Left hindlimb (tissue), 1 donor: ENCODE data around the gene PSMB10.

Experiments used
- DNase-seq: peaks from one replicate; pipeline ENCODE4 v3.0.0-alpha.2; 2018

The PSMB10 gene

DNA sequence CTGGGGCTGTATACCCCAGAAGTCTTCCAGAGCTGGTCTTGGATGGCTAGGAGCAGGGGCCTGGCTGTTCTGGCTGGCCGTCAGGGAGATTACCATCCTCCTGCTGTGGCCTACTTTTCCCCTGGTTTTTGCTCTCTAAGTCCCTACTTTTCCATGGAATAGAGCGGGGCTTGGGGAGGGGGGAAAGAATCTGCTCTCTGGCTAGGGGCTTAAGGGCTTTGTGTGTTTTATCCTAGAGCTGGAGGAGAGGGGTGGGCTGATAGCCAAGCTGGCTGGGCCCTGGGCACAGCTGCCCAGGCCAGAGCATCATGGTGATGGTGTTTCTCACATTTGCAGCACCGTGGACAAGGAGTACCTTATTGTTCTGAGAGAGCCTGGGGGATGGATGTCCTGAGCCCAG lies 48.3 kb downstream of the PSMB10 start:
- DNase-seq, result no peak

DNA sequence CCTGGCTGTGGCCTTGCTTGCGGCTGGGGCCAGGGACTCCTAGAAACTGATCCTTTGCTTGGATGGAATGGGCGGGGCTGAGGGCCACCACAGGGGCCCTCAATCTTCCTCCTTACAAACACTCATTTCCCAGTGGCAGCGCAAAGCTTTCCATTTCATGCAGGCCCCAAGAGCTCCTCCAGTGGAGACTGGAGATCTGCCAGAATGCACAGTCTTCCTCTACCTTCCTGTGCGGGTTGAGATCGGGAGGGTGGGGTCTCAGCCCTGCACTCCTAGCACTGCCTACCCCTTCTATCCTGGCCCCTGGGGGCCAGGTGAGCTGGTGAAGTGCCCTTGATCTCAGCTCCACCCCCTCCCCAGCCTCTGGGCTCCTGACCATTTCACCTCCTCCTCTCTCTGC lies 50.3 kb downstream of the PSMB10 start:
- DNase-seq, result no peak

DNA sequence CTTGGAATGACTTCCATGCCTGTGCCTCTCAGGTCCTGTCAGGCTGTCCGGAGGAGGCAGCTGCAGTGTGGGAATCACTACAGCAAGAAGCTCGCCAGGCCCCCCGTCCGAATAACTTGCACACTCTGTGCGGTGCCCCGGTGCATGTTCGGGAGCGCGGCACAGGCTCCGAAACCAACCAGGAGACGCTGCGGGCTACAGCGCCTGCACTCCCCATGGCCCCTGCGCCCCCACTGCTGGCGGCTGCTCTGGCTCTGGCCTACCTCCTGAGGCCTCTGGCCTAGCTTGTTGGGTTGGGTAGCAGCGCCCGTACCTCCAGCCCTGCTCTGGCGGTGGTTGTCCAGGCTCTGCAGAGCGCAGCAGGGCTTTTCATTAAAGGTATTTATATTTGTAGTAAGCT lies 50.7 kb downstream of the PSMB10 start:
- DNase-seq, result no peak

DNA sequence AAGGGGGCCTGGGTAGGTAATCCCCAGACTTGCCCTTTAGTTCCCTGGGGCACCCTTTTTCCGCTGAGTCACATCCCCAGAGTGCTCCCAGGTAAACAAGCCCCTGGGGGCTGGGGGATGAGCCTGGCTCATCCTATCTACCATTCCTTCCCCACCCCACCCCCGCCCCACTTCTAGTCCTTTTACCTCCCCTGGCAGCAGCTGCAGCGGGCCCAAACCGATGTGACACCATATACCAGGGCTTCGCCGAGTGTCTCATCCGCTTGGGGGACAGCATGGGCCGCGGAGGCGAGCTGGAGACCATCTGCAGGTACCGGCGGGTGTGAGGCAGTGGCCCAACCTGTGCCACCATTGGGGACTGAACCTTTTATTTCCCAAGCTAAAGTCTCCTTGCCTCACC lies 51.1 kb downstream of the PSMB10 start:
- no peak for DNase-seq

DNA sequence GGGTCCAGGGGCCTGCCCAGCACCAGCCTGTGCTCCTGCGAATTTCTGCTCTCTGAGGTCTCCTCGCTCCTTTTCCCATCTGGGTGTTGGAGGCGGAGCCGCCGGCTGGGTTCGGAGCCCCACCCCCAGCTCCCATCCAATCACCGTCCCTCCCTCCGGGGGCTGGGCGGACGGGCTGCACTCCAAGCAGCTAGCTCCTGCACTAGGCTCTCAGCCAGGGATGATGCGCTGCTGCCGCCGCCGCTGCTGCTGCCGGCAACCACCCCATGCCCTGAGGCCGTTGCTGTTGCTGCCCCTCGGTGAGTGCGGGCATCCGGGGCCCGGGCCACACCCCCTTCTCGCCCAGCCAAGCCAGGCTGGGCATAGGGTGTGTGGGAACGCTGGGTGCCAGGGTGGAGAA lies 52.0 kb downstream of the PSMB10 start, which contains the start of gene NRN1L:
Gene NRN1L, plus strand, starts transcription at position 202 of the 400 bp plus-strand sequence. Its CDS starts 19 bp downstream, at position 221.
- DNase-seq, result peak; percentile 91
